Measurements from ENCODE around the gene ZNF550. TPM values are rescaled to one million over a fixed set of nuclear protein-coding genes. Genes with fewer than 3 reads are reported as not detected.
A peak's percentile ranks its signal among the peaks of the same experiment; 100 is the strongest.

ZNF550 gene
- total and polyA plus RNA-seq, 7 donors: 1.5 to 5.0 (median 4.5) TPM

DNA sequence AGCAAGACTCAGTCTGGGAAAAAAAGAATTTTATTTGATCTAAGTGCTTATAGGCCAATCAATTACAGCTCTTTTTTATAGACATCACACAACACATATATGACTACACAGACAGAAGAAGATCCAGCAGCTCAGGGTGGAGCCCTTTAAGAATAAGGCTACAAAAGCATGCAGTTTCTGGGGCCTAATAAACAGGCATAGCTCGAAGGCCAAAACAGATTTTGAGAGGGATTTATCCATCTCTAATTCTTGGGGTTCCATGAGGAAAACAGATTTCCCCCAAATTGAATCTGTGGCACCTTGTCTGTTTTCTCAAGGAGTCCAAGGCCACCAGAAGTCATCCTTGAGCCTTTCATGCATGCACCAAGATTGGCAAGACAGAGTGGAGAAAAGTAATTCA lies 3.9 kb upstream of the ZNF550 start:
- no peak for DNase-seq
- H3K27ac ChIP-seq: no peak overlapping the region
- TF ChIP-seq, protein P1, sequence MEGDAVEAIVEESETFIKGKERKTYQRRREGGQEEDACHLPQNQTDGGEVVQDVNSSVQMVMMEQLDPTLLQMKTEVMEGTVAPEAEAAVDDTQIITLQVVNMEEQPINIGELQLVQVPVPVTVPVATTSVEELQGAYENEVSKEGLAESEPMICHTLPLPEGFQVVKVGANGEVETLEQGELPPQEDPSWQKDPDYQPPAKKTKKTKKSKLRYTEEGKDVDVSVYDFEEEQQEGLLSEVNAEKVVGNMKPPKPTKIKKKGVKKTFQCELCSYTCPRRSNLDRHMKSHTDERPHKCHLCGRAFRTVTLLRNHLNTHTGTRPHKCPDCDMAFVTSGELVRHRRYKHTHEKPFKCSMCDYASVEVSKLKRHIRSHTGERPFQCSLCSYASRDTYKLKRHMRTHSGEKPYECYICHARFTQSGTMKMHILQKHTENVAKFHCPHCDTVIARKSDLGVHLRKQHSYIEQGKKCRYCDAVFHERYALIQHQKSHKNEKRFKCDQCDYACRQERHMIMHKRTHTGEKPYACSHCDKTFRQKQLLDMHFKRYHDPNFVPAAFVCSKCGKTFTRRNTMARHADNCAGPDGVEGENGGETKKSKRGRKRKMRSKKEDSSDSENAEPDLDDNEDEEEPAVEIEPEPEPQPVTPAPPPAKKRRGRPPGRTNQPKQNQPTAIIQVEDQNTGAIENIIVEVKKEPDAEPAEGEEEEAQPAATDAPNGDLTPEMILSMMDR (IDR thresholded peaks at IDR 0.05): no peak
- H3K9me3 ChIP-seq: peaks cover 63% of the 10 kb centered on the region
- no peaks in the 10 kb centered on the region for H3K36me3 ChIP-seq (ENCODE audit: insufficient read depth in 1 of 2, low read depth in 1 of 2)
- H3K4me1 ChIP-seq: peaks cover 2% of the 10 kb centered on the region
- WGBS, 3 donors: 39 to 50% (median 42%) methylated on average over 1 of the region's 1 CpG
- H3K27me3 ChIP-seq (ENCODE audit: insufficient read depth in 3 of 3, low read length in 2 of 3): peaks cover 0 to 2% (median 0%) of the 10 kb centered on the region in 3 donors
- no peak for ATAC-seq
- no peak overlapping the region for H3K4me3 ChIP-seq
- intact Hi-C loops (cut with DNase I): loop anchor here in 1 of 2 donors (1.0 kb wide), 1 partner anchor 10 kb away; no protein-coding TSS in a partner anchor

DNA sequence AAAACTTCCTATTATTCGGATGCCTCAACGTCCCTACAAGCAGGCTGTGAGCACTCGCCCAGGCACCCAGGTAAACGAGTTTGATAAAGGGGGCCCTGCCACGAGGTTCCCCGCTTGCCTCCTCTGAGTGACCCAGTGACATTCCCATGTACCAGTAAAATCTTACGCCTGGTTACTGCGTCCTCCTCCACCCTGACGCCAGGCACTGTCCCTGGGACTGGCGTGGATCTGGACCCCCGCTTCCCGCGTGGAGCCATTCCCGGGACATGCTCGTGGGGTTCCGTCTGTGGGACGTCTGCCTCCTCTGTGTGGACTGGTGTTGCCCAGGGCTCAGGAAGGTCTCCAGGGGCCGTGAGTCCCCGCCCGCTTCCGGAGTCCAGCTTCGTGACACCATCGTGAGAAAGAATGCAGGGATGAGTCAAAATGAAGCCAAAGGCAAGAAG lies 407 bp upstream of the ZNF550 start:
- WGBS, 3 donors: 16 to 23% (median 20%) methylated on average over 23 of the region's 23 CpGs
- intact Hi-C loops (cut with DNase I): loop anchor here in 1 of 2 donors (2.0 kb wide), 1 partner anchor 19 kb away; the partner anchor contains the start of gene ZNF416
- peaks cover 6 to 12% of the 10 kb centered on the region in 2 donors for H3K36me3 ChIP-seq (ENCODE audit: insufficient read depth in 1 of 2, low read depth in 1 of 2)
- H3K4me1 ChIP-seq: peaks cover 11% of the 10 kb centered on the region
- H3K9me3 ChIP-seq: peaks cover 31% of the 10 kb centered on the region
- H3K27ac ChIP-seq: peak overlapping the region; percentile 68
- no peaks in the 10 kb centered on the region for H3K27me3 ChIP-seq (ENCODE audit: insufficient read depth in 3 of 3, low read length in 2 of 3)
- TF ChIP-seq, protein P1 (IDR thresholded peaks at IDR 0.05): no peak
- ATAC-seq: peak in 3 of 4 donors; percentile 20 to 57 (median 48)
- DNase-seq: peak; percentile 46 to 60
- H3K4me3 ChIP-seq: peak overlapping the region; percentile 96

DNA sequence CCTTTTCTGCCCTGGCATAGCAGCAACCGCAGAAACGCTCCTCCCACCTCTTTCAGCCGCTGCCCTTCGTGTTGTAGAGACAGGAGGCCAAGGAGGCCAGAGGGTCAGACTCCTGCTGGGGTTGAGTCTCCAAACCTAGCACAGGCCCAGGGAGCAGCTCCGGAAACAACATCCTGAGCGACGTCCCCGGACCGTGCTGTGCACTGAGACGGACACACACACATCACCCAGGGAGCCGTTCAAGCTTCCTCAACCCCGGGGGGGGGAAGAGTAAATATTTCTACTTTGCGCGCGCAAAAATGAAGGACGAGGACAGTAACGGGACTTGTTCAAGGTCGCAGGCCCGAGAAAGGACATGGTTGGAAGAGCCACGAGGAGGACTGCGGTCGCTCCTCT lies 657 bp downstream of the ZNF550 start:
- ATAC-seq: peak; percentile 31 to 38 (median 33)
- WGBS, 3 donors: 0 to 1% (median 0%) methylated on average over 22 of the region's 22 CpGs
- H3K9me3 ChIP-seq: peaks cover 21% of the 10 kb centered on the region

DNA sequence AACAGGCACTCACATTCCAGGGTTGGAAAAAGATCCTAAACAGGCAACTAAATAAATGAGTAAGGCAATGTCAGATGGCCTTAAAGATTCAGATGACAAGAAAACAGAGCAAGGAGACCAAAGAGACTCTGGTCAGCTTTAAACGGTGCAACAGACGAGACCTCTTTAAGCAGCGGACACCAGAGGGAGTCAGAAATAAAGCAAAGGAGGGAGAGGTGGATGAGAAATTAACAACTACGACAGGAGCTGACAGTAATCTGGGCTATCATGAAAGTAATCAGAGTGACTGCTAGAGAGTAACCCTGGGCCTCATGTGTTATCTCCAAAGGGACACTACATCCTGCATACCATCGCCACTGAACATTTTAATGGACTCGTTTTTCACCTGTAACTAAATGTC lies 1.1 kb downstream of the ZNF550 start:
- Histone ChIP-seq H3K9me3 (peaks cover 18% of the 10 kb centered on the region), H3K4me1 (peaks cover 11% of the 10 kb centered on the region), H3K4me3 (peak overlapping the region; percentile 96), H3K27ac (no peak overlapping the region), H3K36me3 (ENCODE audit: insufficient read depth in 1 of 2, low read depth in 1 of 2) (peaks cover 6 to 27% of the 10 kb centered on the region in 2 donors), H3K27me3 (ENCODE audit: insufficient read depth in 3 of 3, low read length in 2 of 3) (no peaks in the 10 kb centered on the region)
- intact Hi-C loops (cut with DNase I): no loop called here
- ATAC-seq (no peak), DNase-seq (no peak)
- TF ChIP-seq, protein P1 (IDR thresholded peaks at IDR 0.05): no peak
- WGBS, 3 donors: 30 to 35% (median 33%) methylated on average over 6 of the region's 6 CpGs

More for the DNA sequence above, 657 bp downstream of the ZNF550 start:
- DNase-seq: no peak
- peaks cover 6 to 22% of the 10 kb centered on the region in 2 donors for H3K36me3 ChIP-seq (ENCODE audit: insufficient read depth in 1 of 2, low read depth in 1 of 2)
- H3K27me3 ChIP-seq (ENCODE audit: insufficient read depth in 3 of 3, low read length in 2 of 3): no peaks in the 10 kb centered on the region
- peak overlapping the region; percentile 68 for H3K27ac ChIP-seq
- peak overlapping the region; percentile 96 for H3K4me3 ChIP-seq
- intact Hi-C loops (cut with DNase I): no loop called here
- TF ChIP-seq, protein P1 (IDR thresholded peaks at IDR 0.05): no peak
- H3K4me1 ChIP-seq: peaks cover 11% of the 10 kb centered on the region

DNA sequence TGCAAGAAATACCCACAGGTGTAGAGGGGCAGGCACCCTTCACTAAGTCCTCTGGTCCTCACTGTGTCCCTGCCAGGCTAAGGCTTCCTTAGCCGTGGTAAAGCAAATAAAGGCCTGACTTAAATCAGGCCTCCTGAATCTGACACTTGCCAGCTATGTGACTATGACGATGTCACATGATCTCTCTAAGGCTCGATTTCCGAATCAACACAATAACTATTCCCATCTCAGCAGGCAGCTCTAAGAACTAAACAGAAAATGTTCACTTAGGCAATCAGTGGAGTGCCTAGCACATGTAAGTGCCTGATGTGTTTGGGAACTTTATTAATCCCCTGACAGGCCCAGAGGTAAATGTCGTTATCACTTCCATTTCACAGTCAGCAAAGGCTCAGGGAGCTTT lies 2.0 kb downstream of the ZNF550 start:
- WGBS, 3 donors: 49 to 60% (median 57%) methylated on average over 5 of the region's 5 CpGs
- no peak for DNase-seq
- Histone ChIP-seq H3K9me3 (peaks cover 18% of the 10 kb centered on the region), H3K27ac (no peak overlapping the region), H3K27me3 (ENCODE audit: insufficient read depth in 3 of 3, low read length in 2 of 3) (no peaks in the 10 kb centered on the region), H3K4me1 (peaks cover 11% of the 10 kb centered on the region), H3K36me3 (ENCODE audit: insufficient read depth in 1 of 2, low read depth in 1 of 2) (peaks cover 6 to 36% of the 10 kb centered on the region in 2 donors), H3K4me3 (no peak overlapping the region)
- TF ChIP-seq, protein P1 (IDR thresholded peaks at IDR 0.05): no peak
- no peak for ATAC-seq
- intact Hi-C loops (cut with DNase I): no loop called here
